H1 (cell line): ENCODE results near the gene POLD4. TPM values are rescaled to one million over a fixed set of nuclear protein-coding genes. Genes with fewer than 3 reads are reported as not detected.

ENCODE experiments used
- CTCF ChIA-PET: fragments of 300-600 bp; sonication (Branson Sonifier 250); formaldehyde crosslinking; loops from one replicate; lab custom pipeline; 2021; ENCODE audit not compliant: partially characterized antibody; lab: Charles Lee
- POLR2A ChIA-PET: fragments of 300-600 bp; sonication (Branson Sonifier 250); formaldehyde crosslinking; loops from one replicate; lab custom pipeline; 2021; ENCODE audit warnings: inconsistent platforms; ENCODE audit not compliant: partially characterized antibody; lab: Charles Lee
- DNase-seq, 2 experiments: peaks; one replicate each; pipeline versions ENCODE4 v3.0.0 to v3.0.0-alpha.2; 2010 to 2022; ENCODE audit warnings: low spot score in 2 of 2, low read depth in 1 of 2, mixed read lengths in 1 of 2
- FAIRE-seq: peaks from 2 replicates; lab custom pipeline; 2011; peaks lifted over from hg19 to GRCh38; lab: Jason Lieb, UNC
- H2AFZ ChIP-seq: 2 replicates; pipeline ENCODE4 v1.8.1; 2012; ENCODE audit warnings: low read length, inconsistent platforms
- H2AK5ac ChIP-seq: 2 replicates; pipeline ENCODE4 v1.6.1; 2013; ENCODE audit warnings: low read depth, low read length
- H2BK120ac ChIP-seq: replicated peaks from 2 replicates; pipeline ENCODE3; 2013; ENCODE audit warnings: low read depth, low read length, inconsistent platforms
- H2BK12ac ChIP-seq: 2 replicates; pipeline ENCODE4 v1.6.1; 2013; ENCODE audit warnings: low read depth, low read length
- H2BK15ac ChIP-seq: 2 replicates; pipeline ENCODE4 v1.6.1; 2013; ENCODE audit warnings: low read length
- H2BK20ac ChIP-seq: 2 replicates; pipeline ENCODE4 v1.6.1; 2013; ENCODE audit warnings: low read length
- H2BK5ac ChIP-seq: 2 replicates; pipeline ENCODE4 v1.6.1; 2013; ENCODE audit warnings: low read depth, low read length
- H3K14ac ChIP-seq: 2 replicates; pipeline ENCODE4 v1.6.1; 2013; ENCODE audit warnings: inconsistent platforms; ENCODE audit not compliant: insufficient read length
- H3K18ac ChIP-seq: 2 replicates; pipeline ENCODE4 v1.6.1; 2013; ENCODE audit warnings: low read length; ENCODE audit errors: extremely low read depth
- H3K23ac ChIP-seq: 2 replicates; pipeline ENCODE4 v1.6.1; 2013; ENCODE audit warnings: inconsistent platforms; ENCODE audit not compliant: insufficient read length
- H3K23me2 ChIP-seq: 2 replicates; pipeline ENCODE4 v1.6.1; 2013; ENCODE audit warnings: low read depth, low read length
- H3K27ac ChIP-seq: 2 replicates; pipeline ENCODE4 v1.6.1; 2011; ENCODE audit warnings: low read depth, low read length, inconsistent platforms
- H3K27me3 ChIP-seq, 4 experiments: replicated peaks in 1 of 4; 1 replicate in 1 of 4; 2 replicates in 3 of 4; pipeline versions ENCODE4 v1.6.1 to v1.8.1; 2011 to 2013; ENCODE audit warnings: low read length in 3 of 4, mild to moderate bottlenecking in 3 of 4, inconsistent platforms in 2 of 4, mixed read lengths in 2 of 4, moderate library complexity in 1 of 4; ENCODE audit not compliant: control insufficient read depth in 3 of 4, insufficient read depth in 3 of 4; ENCODE audit errors: extremely low read depth in 1 of 4
- H3K36me3 ChIP-seq, 4 experiments: 2 replicates each; pipeline versions ENCODE4 v1.6.1 to v1.8.1; 2011 to 2013; ENCODE audit warnings: mild to moderate bottlenecking in 4 of 4, low read length in 3 of 4, moderate library complexity in 2 of 4, control low read depth in 1 of 4, inconsistent platforms in 1 of 4; ENCODE audit not compliant: insufficient read depth in 4 of 4, control insufficient read depth in 2 of 4
- H3K4ac ChIP-seq: replicated peaks from 2 replicates; pipeline ENCODE3; 2013; ENCODE audit warnings: low read length, low read depth, mixed read lengths, inconsistent platforms; ENCODE audit not compliant: insufficient read length
- H3K4me1 ChIP-seq, 4 experiments: replicated peaks in 1 of 4; 1 replicate in 1 of 4; 2 replicates in 3 of 4; pipeline versions ENCODE4 v1.6.1 to v1.8.1; 2011 to 2013; ENCODE audit warnings: low read length in 3 of 4, inconsistent platforms in 2 of 4, mixed read lengths in 1 of 4; ENCODE audit not compliant: insufficient read depth in 4 of 4, control insufficient read depth in 3 of 4
- H3K4me2 ChIP-seq, 2 experiments: 2 replicates each; pipeline versions ENCODE4 v1.6.1 to v1.8.1; 2011 to 2013; ENCODE audit warnings: low read depth in 2 of 2, low read length in 2 of 2, control low read depth in 1 of 2, inconsistent platforms in 1 of 2, mild to moderate bottlenecking in 1 of 2; ENCODE audit not compliant: insufficient read depth in 1 of 2
- H3K4me3 ChIP-seq, 4 experiments: fragments of 200-600, 300-600 bp in 1 of 4; sonication (generic), shearing (Covaris generic), sonication (Bioruptor Twin) in 1 of 4; 2 replicates each; pipeline versions ENCODE4 v1.5.1 to v1.8.1; 2011 to 2016; ENCODE audit warnings: low read length in 4 of 4, low read depth in 3 of 4, control low read depth in 2 of 4, inconsistent platforms in 2 of 4, mild to moderate bottlenecking in 2 of 4, mixed read lengths in 1 of 4, moderate library complexity in 1 of 4; ENCODE audit not compliant: insufficient read depth in 2 of 4; ENCODE audit errors: extremely low read depth in 1 of 4
- H3K56ac ChIP-seq: replicated peaks from 2 replicates; pipeline ENCODE3; 2013; ENCODE audit warnings: low read depth, mild to moderate bottlenecking, mixed read lengths, low read length, inconsistent platforms; ENCODE audit not compliant: insufficient read length
- H3K79me1 ChIP-seq: 2 replicates; pipeline ENCODE4 v1.6.1; 2013; ENCODE audit warnings: low read depth, low read length, control low read depth
- H3K79me2 ChIP-seq, 2 experiments: 2 replicates each; pipeline versions ENCODE4 v1.6.1 to v1.8.1; 2012 to 2013; ENCODE audit warnings: low read length in 2 of 2, mild to moderate bottlenecking in 2 of 2, inconsistent platforms in 1 of 2; ENCODE audit not compliant: insufficient read depth in 2 of 2, control insufficient read depth in 1 of 2
- H3K9ac ChIP-seq, 4 experiments: replicated peaks in 1 of 4; 1 replicate in 1 of 4; 2 replicates in 3 of 4; pipeline versions ENCODE4 v1.6.1 to v1.8.1; 2011 to 2013; ENCODE audit warnings: low read depth in 3 of 4, low read length in 3 of 4, control low read depth in 2 of 4, mild to moderate bottlenecking in 2 of 4, moderate library complexity in 2 of 4, inconsistent platforms in 1 of 4; ENCODE audit errors: extremely low read depth in 1 of 4
- H3K9me3 ChIP-seq, 2 experiments: 2 replicates each; pipeline versions ENCODE4 v1.6.1 to v1.8.1; 2012 to 2013; ENCODE audit warnings: mild to moderate bottlenecking in 2 of 2, moderate library complexity in 2 of 2, control low read depth in 1 of 2, inconsistent platforms in 1 of 2, low read depth in 1 of 2, low read length in 1 of 2, mixed read lengths in 1 of 2; ENCODE audit not compliant: insufficient read depth in 2 of 2
- H4K20me1 ChIP-seq, 2 experiments: replicated peaks in 1 of 2; 2 replicates each; pipeline versions ENCODE3 to v1.8.1; 2011 to 2013; ENCODE audit warnings: inconsistent platforms in 2 of 2, low read length in 2 of 2, mild to moderate bottlenecking in 1 of 2; ENCODE audit not compliant: insufficient read depth in 2 of 2, control insufficient read depth in 1 of 2
- H4K5ac ChIP-seq: 2 replicates; pipeline ENCODE4 v1.6.1; 2013; ENCODE audit warnings: low read length, low read depth, mixed read lengths, inconsistent platforms; ENCODE audit not compliant: insufficient read length
- H4K8ac ChIP-seq: 2 replicates; pipeline ENCODE4 v1.8.0; 2013; ENCODE audit warnings: mild to moderate bottlenecking, moderate library complexity, low read length, inconsistent platforms; ENCODE audit not compliant: insufficient read depth; ENCODE audit errors: extremely low read depth
- H4K91ac ChIP-seq: replicated peaks from 2 replicates; pipeline ENCODE3; 2013; ENCODE audit warnings: low read length, mixed read lengths, inconsistent platforms; ENCODE audit not compliant: insufficient read length
- ASH2L ChIP-seq: fragments of 200-600, 300-600 bp; sonication (generic); IDR thresholded peaks from one replicate; pipeline ENCODE4 v1.7.1; 2017; ENCODE audit warnings: low read length
- BRCA1 ChIP-seq: IDR thresholded peaks from 2 replicates; pipeline ENCODE4 v1.6.1; 2012; ENCODE audit warnings: low read depth, low read length, improper control_type of control experiment
- CREB1 ChIP-seq: IDR thresholded peaks from 2 replicates; pipeline ENCODE4 v1.6.1; 2012; ENCODE audit warnings: inconsistent platforms
- CTCF ChIP-seq, 3 experiments: IDR thresholded peaks; 1 replicate in 2 of 3; 2 replicates in 1 of 3; pipeline versions ENCODE4 v1.5.1 to v1.6.1; 2011; ENCODE audit warnings: low read length in 3 of 3, mild to moderate bottlenecking in 3 of 3, inconsistent platforms in 2 of 3, low read depth in 1 of 3, moderate library complexity in 1 of 3; ENCODE audit not compliant: insufficient read depth in 1 of 3; ENCODE audit errors: control extremely low read depth in 1 of 3
- GTF2F1 ChIP-seq: IDR thresholded peaks from 2 replicates; pipeline ENCODE4 v1.6.1; 2012; ENCODE audit warnings: low read depth, low read length, improper control_type of control experiment, borderline replicate concordance
- JUN ChIP-seq: IDR thresholded peaks from 2 replicates; pipeline ENCODE4 v1.6.1; 2011; ENCODE audit warnings: low read depth, mild to moderate bottlenecking, improper control_type of control experiment, low read length
- JUND ChIP-seq: IDR thresholded peaks from 2 replicates; pipeline ENCODE4 v1.6.1; 2011; ENCODE audit warnings: mild to moderate bottlenecking, improper control_type of control experiment, low read length
- KDM4A ChIP-seq: IDR thresholded peaks from one replicate; pipeline ENCODE4 v1.7.1; 2012; ENCODE audit warnings: low read depth, mild to moderate bottlenecking, moderate library complexity, low read length, inconsistent platforms; ENCODE audit not compliant: severe bottlenecking
- MAFK ChIP-seq: IDR thresholded peaks from 2 replicates; pipeline ENCODE4 v1.6.1; 2012; ENCODE audit warnings: low read depth, mild to moderate bottlenecking, improper control_type of control experiment, low read length
- TAF1 ChIP-seq: IDR thresholded peaks from 2 replicates; pipeline ENCODE4 v1.6.1; 2011; ENCODE audit warnings: mild to moderate bottlenecking, low read depth, low read length
- TBP ChIP-seq: IDR thresholded peaks from 2 replicates; pipeline ENCODE4 v1.6.1; 2011; ENCODE audit warnings: low read depth, low read length, improper control_type of control experiment
- ZNF274 ChIP-seq: IDR thresholded peaks from 2 replicates; pipeline ENCODE4 v1.7.0; 2012; ENCODE audit warnings: low read length, borderline replicate concordance; ENCODE audit errors: extremely low read depth
- WGBS, 2 experiments: shearing (Covaris generic) in 1 of 2; methylation state at CpG; one replicate each; pipeline versions ENCODE4 v1.1.6 to v1.1.7; 2013 to 2015; ENCODE audit warnings: low lambda C conversion rate in 2 of 2, mixed read lengths in 2 of 2, inconsistent platforms in 1 of 2, low coverage in 1 of 2, missing lambda C conversion rate in 1 of 2; ENCODE audit not compliant: insufficient replicate concordance in 2 of 2, insufficient coverage in 1 of 2, insufficient read length in 1 of 2; ENCODE audit errors: extremely low coverage in 1 of 2, missing lambda C conversion rate in 1 of 2; 5-methylcytosine and 5-hydroxymethylcytosine counted together
- polyA plus RNA-seq, 7 experiments: library from polyadenylated mRNA; depleted of rRNA in 3 of 7; stranded (reverse) in 5 of 7; unstranded in 2 of 7; fragments of >200 nt in 5 of 7; fragments of 200-250 nt in 2 of 7; gene quantifications; 1 replicate in 5 of 7; 2 replicates in 1 of 7; 4 replicates in 1 of 7; pipeline versions ENCODE4 v1.2.1 to v1.2.3, GENCODE V29; 2011 to 2013; ENCODE audit warnings: missing spikeins in 2 of 7, mixed read lengths in 2 of 7
- total RNA-seq: library from RNA; stranded (reverse); fragmentation: NEBNext Ultra II Directional; extraction: Animal tissue kit (Norgen Biotek cat#: 25700); gene quantifications from 2 replicates; pipeline ENCODE4 v1.2.1, GENCODE V29; 2021

Gene POLD4
- total and polyA plus RNA-seq, 2 of the 8 experiments (the other 6 are each of a cell fraction or from before 2014, with no cell fraction given) = 21.2 to 46.7 TPM

- H3K4me1 ChIP-seq = peaks cover 0 to 3% (median 0%) of the 10 kb centered on the region in 4 experiments; a peak in 2 of 7 replicates
- no peak overlapping the region for H2AFZ ChIP-seq
- peaks cover 5 to 16% (median 11%) of the 10 kb centered on the region in 4 experiments; a peak in 6 of 7 replicates for H3K27me3 ChIP-seq
- no peak overlapping the region for H2BK12ac ChIP-seq
- CTCF ChIA-PET = interaction anchor here (0.7 to 11.4 kb wide), 12 partner anchors 17 to 240 kb away, joined by 3 to 186 read pairs (median 6); partner anchors contain the start of genes GRK2 and POLD4
- H3K9ac ChIP-seq = no peak overlapping the region
- peaks cover 0 to 2% of the 10 kb centered on the region in 2 experiments for H4K20me1 ChIP-seq
- no peaks in the 10 kb centered on the region for H3K9me3 ChIP-seq
- H2AK5ac ChIP-seq = no peak overlapping the region
- H3K18ac ChIP-seq = no peak overlapping the region
- 87% methylated on average over 3 of the region's 3 CpGs; no CpG with 5 or more reads in 1 of the 2 experiments for WGBS, 2 experiments
- H3K23me2 ChIP-seq = peaks cover 2% of the 10 kb centered on the region; the same call in 1 of the 2 replicates
- no peaks in the 10 kb centered on the region for H3K79me2 ChIP-seq
- POLR2A ChIA-PET = interaction anchor here (1.2 to 1.6 kb wide), 3 partner anchors 9 to 17 kb away, joined by 3 to 4 read pairs (median 3); no protein-coding TSS in a partner anchor
- H3K4ac ChIP-seq = no peak overlapping the region
- no peak overlapping the region for H4K5ac ChIP-seq
- no peak overlapping the region for H3K14ac ChIP-seq
- H3K4me3 ChIP-seq = no peak overlapping the region
- DNase-seq = no peak
- H4K91ac ChIP-seq = no peak overlapping the region
- no peak overlapping the region for H4K8ac ChIP-seq
- no peak overlapping the region for H2BK5ac ChIP-seq
- no peak overlapping the region for H2BK120ac ChIP-seq
- H3K56ac ChIP-seq = no peak overlapping the region
- H3K27ac ChIP-seq = no peak overlapping the region
- H3K36me3 ChIP-seq = no peaks in the 10 kb centered on the region
- FAIRE-seq = no peak
- H3K79me1 ChIP-seq = no peaks in the 10 kb centered on the region
- no peak overlapping the region for H2BK15ac ChIP-seq
- no peak overlapping the region for H3K23ac ChIP-seq
- H3K4me2 ChIP-seq = no peak overlapping the region
- no peak overlapping the region for H2BK20ac ChIP-seq
- TF ChIP-seq ASH2L (no peak), KDM4A (no peak), CREB1 (no peak), GTF2F1 (no peak), JUND (no peak), BRCA1 (no peak), ZNF274 (no peak), CTCF (IDR thresholded peaks at IDR 0.05; ENCODE audit: control extremely low read depth in 1 of 3, insufficient read depth in 1 of 3, low read depth in 1 of 3, low read length in 3 of 3) (no peak), MAFK (no peak), TBP (no peak), TAF1 (no peak), JUN (no peak)
Observed at GRCh38 chr11:67322049-67322448, 31.3 kb downstream of the POLD4 start.
